ENCODE measurements around the gene ZNF580. TPM values are rescaled to one million over a fixed set of nuclear protein-coding genes. Genes with fewer than 3 reads are reported as not detected.

ZNF580 gene
- total and polyA plus RNA-seq, 9 of the 15 experiments (the other 6 are each of a cell fraction or from before 2014, with no cell fraction given), result 2.3 to 47.4 (median 6.0) TPM

DNA sequence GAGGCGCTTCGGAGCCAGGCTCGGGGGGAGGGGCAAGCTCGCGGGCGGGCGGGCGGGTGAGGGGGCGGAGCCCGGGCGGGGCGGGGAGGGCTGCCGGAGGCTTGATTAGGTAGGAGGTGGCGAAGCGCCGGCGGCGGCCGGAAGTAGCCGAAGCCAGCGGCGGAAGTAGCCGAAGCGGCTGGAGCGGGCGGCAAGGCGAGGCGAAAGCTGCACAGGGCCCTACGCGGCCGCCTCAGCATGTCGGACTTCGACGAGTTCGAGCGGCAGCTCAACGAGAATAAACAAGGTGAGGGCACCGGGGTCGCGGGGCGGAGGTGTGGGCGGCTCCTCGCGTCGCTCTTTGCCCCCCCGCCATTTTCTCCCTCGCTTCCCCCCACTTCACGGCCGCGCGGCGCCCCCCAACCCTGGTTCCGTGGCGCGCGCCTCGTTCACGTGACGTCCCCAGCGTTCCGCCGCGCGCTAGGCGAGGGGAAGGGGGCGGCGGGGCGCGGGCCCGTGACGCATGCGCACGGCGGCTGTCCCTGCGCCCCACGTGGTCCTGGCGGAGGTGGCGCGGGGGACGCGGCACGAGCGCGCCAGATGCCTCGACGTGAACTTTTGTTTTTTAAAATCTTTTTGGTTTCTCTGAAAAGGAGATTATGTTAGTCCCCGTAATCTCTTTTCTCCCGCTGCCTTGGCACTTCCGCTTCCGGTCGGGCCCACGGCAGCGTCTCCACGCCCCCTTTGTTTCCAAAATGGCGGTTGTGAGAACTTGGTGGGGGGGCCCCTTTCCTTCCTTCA lies 14.3 kb downstream of the ZNF580 start, which contains the start of gene U2AF2 (continued):
- TF ChIP-seq, protein P1, sequence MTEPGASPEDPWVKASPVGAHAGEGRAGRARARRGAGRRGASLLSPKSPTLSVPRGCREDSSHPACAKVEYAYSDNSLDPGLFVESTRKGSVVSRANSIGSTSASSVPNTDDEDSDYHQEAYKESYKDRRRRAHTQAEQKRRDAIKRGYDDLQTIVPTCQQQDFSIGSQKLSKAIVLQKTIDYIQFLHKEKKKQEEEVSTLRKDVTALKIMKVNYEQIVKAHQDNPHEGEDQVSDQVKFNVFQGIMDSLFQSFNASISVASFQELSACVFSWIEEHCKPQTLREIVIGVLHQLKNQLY (CRISPR knock-in tag; conservative IDR thresholded peaks at IDR 0.05), result no peak
- no peak for TF ChIP-seq ZNF778 (CRISPR knock-in tag; IDR thresholded peaks at IDR 0.05)
- TF ChIP-seq CBFA2T3 (IDR thresholded peaks at IDR 0.05), result no peak
- TF ChIP-seq MCM5 (IDR thresholded peaks at IDR 0.05; ENCODE audit: low read depth), result no peak
- TF ChIP-seq ZNF586 (CRISPR knock-in tag; conservative IDR thresholded peaks at IDR 0.05), result 0 out of 2 replicates have a peak, but pooled peaks have one; percentile 44
- TF ChIP-seq, protein P2, sequence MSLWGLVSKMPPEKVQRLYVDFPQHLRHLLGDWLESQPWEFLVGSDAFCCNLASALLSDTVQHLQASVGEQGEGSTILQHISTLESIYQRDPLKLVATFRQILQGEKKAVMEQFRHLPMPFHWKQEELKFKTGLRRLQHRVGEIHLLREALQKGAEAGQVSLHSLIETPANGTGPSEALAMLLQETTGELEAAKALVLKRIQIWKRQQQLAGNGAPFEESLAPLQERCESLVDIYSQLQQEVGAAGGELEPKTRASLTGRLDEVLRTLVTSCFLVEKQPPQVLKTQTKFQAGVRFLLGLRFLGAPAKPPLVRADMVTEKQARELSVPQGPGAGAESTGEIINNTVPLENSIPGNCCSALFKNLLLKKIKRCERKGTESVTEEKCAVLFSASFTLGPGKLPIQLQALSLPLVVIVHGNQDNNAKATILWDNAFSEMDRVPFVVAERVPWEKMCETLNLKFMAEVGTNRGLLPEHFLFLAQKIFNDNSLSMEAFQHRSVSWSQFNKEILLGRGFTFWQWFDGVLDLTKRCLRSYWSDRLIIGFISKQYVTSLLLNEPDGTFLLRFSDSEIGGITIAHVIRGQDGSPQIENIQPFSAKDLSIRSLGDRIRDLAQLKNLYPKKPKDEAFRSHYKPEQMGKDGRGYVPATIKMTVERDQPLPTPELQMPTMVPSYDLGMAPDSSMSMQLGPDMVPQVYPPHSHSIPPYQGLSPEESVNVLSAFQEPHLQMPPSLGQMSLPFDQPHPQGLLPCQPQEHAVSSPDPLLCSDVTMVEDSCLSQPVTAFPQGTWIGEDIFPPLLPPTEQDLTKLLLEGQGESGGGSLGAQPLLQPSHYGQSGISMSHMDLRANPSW (CRISPR knock-in tag; IDR thresholded peaks at IDR 0.05), result no peak
- TF ChIP-seq CC2D1A (IDR thresholded peaks at IDR 0.05), result no peak
- TF ChIP-seq SRSF7 (optimal IDR thresholded peaks at IDR 0.05; ENCODE audit: low read depth, low read length), result no peak
- TF ChIP-seq NEUROD1 (IDR thresholded peaks at IDR 0.05; ENCODE audit: borderline replicate concordance, low read depth, low read length, partially characterized antibody), result peak; percentile 10
- no peak for TF ChIP-seq SMAD2 (IDR thresholded peaks at IDR 0.05; ENCODE audit: low read depth, low read length)
- TF ChIP-seq, protein P3, sequence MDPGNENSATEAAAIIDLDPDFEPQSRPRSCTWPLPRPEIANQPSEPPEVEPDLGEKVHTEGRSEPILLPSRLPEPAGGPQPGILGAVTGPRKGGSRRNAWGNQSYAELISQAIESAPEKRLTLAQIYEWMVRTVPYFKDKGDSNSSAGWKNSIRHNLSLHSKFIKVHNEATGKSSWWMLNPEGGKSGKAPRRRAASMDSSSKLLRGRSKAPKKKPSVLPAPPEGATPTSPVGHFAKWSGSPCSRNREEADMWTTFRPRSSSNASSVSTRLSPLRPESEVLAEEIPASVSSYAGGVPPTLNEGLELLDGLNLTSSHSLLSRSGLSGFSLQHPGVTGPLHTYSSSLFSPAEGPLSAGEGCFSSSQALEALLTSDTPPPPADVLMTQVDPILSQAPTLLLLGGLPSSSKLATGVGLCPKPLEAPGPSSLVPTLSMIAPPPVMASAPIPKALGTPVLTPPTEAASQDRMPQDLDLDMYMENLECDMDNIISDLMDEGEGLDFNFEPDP (CRISPR knock-in tag; IDR thresholded peaks at IDR 0.05), result peak; percentile 14; the same call in 1 of the 2 replicates
- TF ChIP-seq, protein P4, sequence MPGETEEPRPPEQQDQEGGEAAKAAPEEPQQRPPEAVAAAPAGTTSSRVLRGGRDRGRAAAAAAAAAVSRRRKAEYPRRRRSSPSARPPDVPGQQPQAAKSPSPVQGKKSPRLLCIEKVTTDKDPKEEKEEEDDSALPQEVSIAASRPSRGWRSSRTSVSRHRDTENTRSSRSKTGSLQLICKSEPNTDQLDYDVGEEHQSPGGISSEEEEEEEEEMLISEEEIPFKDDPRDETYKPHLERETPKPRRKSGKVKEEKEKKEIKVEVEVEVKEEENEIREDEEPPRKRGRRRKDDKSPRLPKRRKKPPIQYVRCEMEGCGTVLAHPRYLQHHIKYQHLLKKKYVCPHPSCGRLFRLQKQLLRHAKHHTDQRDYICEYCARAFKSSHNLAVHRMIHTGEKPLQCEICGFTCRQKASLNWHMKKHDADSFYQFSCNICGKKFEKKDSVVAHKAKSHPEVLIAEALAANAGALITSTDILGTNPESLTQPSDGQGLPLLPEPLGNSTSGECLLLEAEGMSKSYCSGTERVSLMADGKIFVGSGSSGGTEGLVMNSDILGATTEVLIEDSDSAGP (CRISPR knock-in tag; IDR thresholded peaks at IDR 0.05), result no peak
- no peak for TF ChIP-seq PCBP2 (IDR thresholded peaks at IDR 0.05; ENCODE audit: low read depth, low read length, poor library complexity, severe bottlenecking)
- TF ChIP-seq, protein P5, sequence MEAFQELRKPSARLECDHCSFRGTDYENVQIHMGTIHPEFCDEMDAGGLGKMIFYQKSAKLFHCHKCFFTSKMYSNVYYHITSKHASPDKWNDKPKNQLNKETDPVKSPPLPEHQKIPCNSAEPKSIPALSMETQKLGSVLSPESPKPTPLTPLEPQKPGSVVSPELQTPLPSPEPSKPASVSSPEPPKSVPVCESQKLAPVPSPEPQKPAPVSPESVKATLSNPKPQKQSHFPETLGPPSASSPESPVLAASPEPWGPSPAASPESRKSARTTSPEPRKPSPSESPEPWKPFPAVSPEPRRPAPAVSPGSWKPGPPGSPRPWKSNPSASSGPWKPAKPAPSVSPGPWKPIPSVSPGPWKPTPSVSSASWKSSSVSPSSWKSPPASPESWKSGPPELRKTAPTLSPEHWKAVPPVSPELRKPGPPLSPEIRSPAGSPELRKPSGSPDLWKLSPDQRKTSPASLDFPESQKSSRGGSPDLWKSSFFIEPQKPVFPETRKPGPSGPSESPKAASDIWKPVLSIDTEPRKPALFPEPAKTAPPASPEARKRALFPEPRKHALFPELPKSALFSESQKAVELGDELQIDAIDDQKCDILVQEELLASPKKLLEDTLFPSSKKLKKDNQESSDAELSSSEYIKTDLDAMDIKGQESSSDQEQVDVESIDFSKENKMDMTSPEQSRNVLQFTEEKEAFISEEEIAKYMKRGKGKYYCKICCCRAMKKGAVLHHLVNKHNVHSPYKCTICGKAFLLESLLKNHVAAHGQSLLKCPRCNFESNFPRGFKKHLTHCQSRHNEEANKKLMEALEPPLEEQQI (IDR thresholded peaks at IDR 0.05), result no peak
